ENCODE data around the gene CTDSP2. TPM values are rescaled to one million over a fixed set of nuclear protein-coding genes. Genes with fewer than 3 reads are reported as not detected.

CTDSP2 gene
- total and polyA plus RNA-seq, 7 donors, result 85.3 to 183 (median 122) TPM

Small RNAs within 50 kb of the gene (small RNA-seq; reads per million reads assigned to genes)
- gene MIR26A2, result 2.7 to 7.8 (median 3.5) reads per million in 3 donors
- gene RNU6-1083P, result 0 reads per million in 3 donors

Other genes with a start within 250 kb of the CTDSP2 start
- gene DTX3, start 241.9 kb downstream of the CTDSP2 start, total RNA-seq, result 10 to 100 TPM; 42.9 to 68.4 (median 50.7) TPM
- gene DTX3, start 241.9 kb downstream of the CTDSP2 start, polyA plus RNA-seq, result 10 to 100 TPM in 1 of 3 donors, 1 to 10 TPM in 2; 1.2 to 12.5 (median 8.4) TPM
- gene ARHGEF25, start 235.3 kb downstream of the CTDSP2 start, total RNA-seq, result 100 to 1,000 TPM in 3 of 4 donors, 10 to 100 TPM in 1; 99.4 to 140 (median 113) TPM
- 10 to 100 TPM in 2 of 3 donors, 1 to 10 TPM in 1; 5.8 to 22.8 (median 18.2) TPM for gene ARHGEF25, start 235.3 kb downstream of the CTDSP2 start, polyA plus RNA-seq
- gene B4GALNT1, start 213.5 kb downstream of the CTDSP2 start, total RNA-seq, result 1 to 10 TPM in 3 of 4 donors, under 1 TPM in 1; 0.99 to 4.4 (median 3.3) TPM
- gene B4GALNT1, start 213.5 kb downstream of the CTDSP2 start, polyA plus RNA-seq, result 1 to 10 TPM in 1 of 3 donors, not detected in 2; 2.7 TPM
- 100 to 1,000 TPM; 122 to 183 (median 156) TPM for gene OS9, start 152.6 kb downstream of the CTDSP2 start, total RNA-seq
- gene OS9, start 152.6 kb downstream of the CTDSP2 start, polyA plus RNA-seq, result 100 to 1,000 TPM in 1 of 3 donors, 10 to 100 TPM in 2; 69.1 to 243 (median 95.3) TPM
- 1 to 10 TPM in 3 of 4 donors, under 1 TPM in 1; 0.82 to 3.0 (median 1.8) TPM for gene AGAP2, start 108.0 kb downstream of the CTDSP2 start, total RNA-seq
- gene AGAP2, start 108.0 kb downstream of the CTDSP2 start, polyA plus RNA-seq, result 1 to 10 TPM in 1 of 3 donors, under 1 TPM in 2; under 0.01 to 6.4 (median 0.46) TPM
- 10 to 100 TPM; 43.2 to 85.8 (median 69.3) TPM for gene TSPAN31, start 101.7 kb downstream of the CTDSP2 start, total RNA-seq
- gene TSPAN31, start 101.7 kb downstream of the CTDSP2 start, polyA plus RNA-seq, result 10 to 100 TPM; 12.0 to 33.8 (median 15.7) TPM
- gene CDK4, start 94.4 kb downstream of the CTDSP2 start, total RNA-seq, result 100 to 1,000 TPM in 1 of 4 donors, 10 to 100 TPM in 3; 54.6 to 108 (median 82.5) TPM
- gene CDK4, start 94.4 kb downstream of the CTDSP2 start, polyA plus RNA-seq, result 10 to 100 TPM; 34.9 to 89.1 (median 43.2) TPM
- 10 to 100 TPM in 2 of 4 donors, 1 to 10 TPM in 2; 6.1 to 12.5 (median 9.4) TPM for gene MARCHF9, start 91.6 kb downstream of the CTDSP2 start, total RNA-seq
- 10 to 100 TPM in 1 of 3 donors, 1 to 10 TPM in 2; 5.5 to 14.9 (median 7.8) TPM for gene MARCHF9, start 91.6 kb downstream of the CTDSP2 start, polyA plus RNA-seq
- gene CYP27B1, start 79.7 kb downstream of the CTDSP2 start, total RNA-seq, result under 1 TPM in 1 of 4 donors, not detected in 3; 0.28 TPM
- gene CYP27B1, start 79.7 kb downstream of the CTDSP2 start, polyA plus RNA-seq, result 1 to 10 TPM in 2 of 3 donors, not detected in 1; 1.2 to 2.0 TPM
- gene METTL1, start 74.6 kb downstream of the CTDSP2 start, total RNA-seq, result 10 to 100 TPM in 1 of 4 donors, 1 to 10 TPM in 3; 3.8 to 12.2 (median 7.4) TPM
- gene METTL1, start 74.6 kb downstream of the CTDSP2 start, polyA plus RNA-seq, result 10 to 100 TPM in 2 of 3 donors, 1 to 10 TPM in 1; 7.6 to 16.7 (median 10.2) TPM
- 10 to 100 TPM in 2 of 4 donors, 1 to 10 TPM in 2; 9.0 to 11.9 (median 10.6) TPM for gene EEF1AKMT3, start 74.1 kb downstream of the CTDSP2 start, total RNA-seq
- gene EEF1AKMT3, start 74.1 kb downstream of the CTDSP2 start, polyA plus RNA-seq, result 1 to 10 TPM; 1.6 to 8.4 (median 2.5) TPM
- 10 to 100 TPM in 3 of 4 donors, 1 to 10 TPM in 1; 8.0 to 29.6 (median 25.3) TPM for gene TSFM, start 63.9 kb downstream of the CTDSP2 start, total RNA-seq
- 10 to 100 TPM; 36.0 to 49.3 (median 47.9) TPM for gene TSFM, start 63.9 kb downstream of the CTDSP2 start, polyA plus RNA-seq
- gene AVIL, start 28.0 kb downstream of the CTDSP2 start, total RNA-seq, result 10 to 100 TPM in 1 of 4 donors, 1 to 10 TPM in 3; 2.1 to 12.2 (median 5.1) TPM
- gene AVIL, start 28.0 kb downstream of the CTDSP2 start, polyA plus RNA-seq, result 10 to 100 TPM in 1 of 3 donors, 1 to 10 TPM in 2; 6.2 to 11.4 (median 8.3) TPM
- gene ATP23, start 94.8 kb upstream of the CTDSP2 start, total RNA-seq, result 10 to 100 TPM in 3 of 4 donors, 1 to 10 TPM in 1; 5.3 to 39.0 (median 13.2) TPM
- 10 to 100 TPM; 14.8 to 43.5 (median 25.8) TPM for gene ATP23, start 94.8 kb upstream of the CTDSP2 start, polyA plus RNA-seq

Measured in sigmoid colon (tissue), 7 donors.